T-helper 2 cell treated with Interferon-gamma antibody and Interleukin-4, amounts not matched to agents 100 ng/mL and 5 ng/mL, for 36 hours (primary cell): ENCODE data around the gene FABP7. TPM values are rescaled to one million over a fixed set of nuclear protein-coding genes. Genes with fewer than 3 reads are reported as not detected.

Source experiments
- intact Hi-C: fragments of 100-400 bp; cut with micrococcal nuclease; formaldehyde crosslinking; loops from one replicate; pipeline ENCODE4 v1.15.1; 2023
- total RNA-seq: library from RNA; stranded (reverse); gene quantifications from 2 replicates; pipeline ENCODE4 v1.2.3, GENCODE V29; 2022

Gene FABP7
- total RNA-seq, 1 donor from 2014 or later: not detected

GRCh38 chr6:122833021-122833491 lies 53.5 kb downstream of the FABP7 start:
- intact Hi-C loops: no loop called here

Other genes with a start within 250 kb of the FABP7 start
- 0.36 and 0.95 TPM in 2 replicates for gene PKIB, start 169.3 kb upstream of the FABP7 start, total RNA-seq
- 0.30 and 0.34 TPM in 2 replicates for gene SMPDL3A, start 9.5 kb downstream of the FABP7 start, total RNA-seq
- gene CLVS2, start 216.5 kb downstream of the FABP7 start, total RNA-seq: not detected in 2 replicates